CD14-positive monocyte (primary cell): ENCODE data around the gene C9orf78. TPM values are rescaled to one million over a fixed set of nuclear protein-coding genes. Genes with fewer than 3 reads are reported as not detected.

Experiments used
- DNase-seq, 3 donors: peaks; one replicate each; pipeline ENCODE4 v3.0.0-alpha.2; 2011 to 2022
- H2AFZ ChIP-seq: 2 replicates; pipeline ENCODE4 v1.6.0; 2012; ENCODE audit warnings: mild to moderate bottlenecking, low read depth, low read length, inconsistent platforms; ENCODE audit not compliant: insufficient read depth, poor library complexity, severe bottlenecking
- H3K27ac ChIP-seq, 2 donors: 1 replicate in 1 of 2; 2 replicates in 1 of 2; pipeline ENCODE4 v1.5.1; 2012 to 2013; ENCODE audit warnings: low read length in 2 of 2, control low read depth in 1 of 2, inconsistent platforms in 1 of 2, low read depth in 1 of 2, mild to moderate bottlenecking in 1 of 2
- H3K27me3 ChIP-seq, 2 donors: one replicate each; pipeline versions ENCODE4 v1.6.0 to v1.6.1; 2011 to 2013; ENCODE audit warnings: low read length in 2 of 2; ENCODE audit not compliant: control insufficient read depth in 2 of 2, insufficient read depth in 2 of 2
- H3K36me3 ChIP-seq, 2 donors: replicated peaks in 1 of 2; 1 replicate in 1 of 2; 2 replicates in 1 of 2; pipeline versions ENCODE4 v1.5.1 to v1.6.1; 2012 to 2013; ENCODE audit warnings: low read length in 2 of 2, control low read depth in 1 of 2, inconsistent platforms in 1 of 2, mild to moderate bottlenecking in 1 of 2; ENCODE audit not compliant: insufficient read depth in 2 of 2, control insufficient read depth in 1 of 2
- H3K4me1 ChIP-seq, 2 donors: 1 replicate in 1 of 2; 2 replicates in 1 of 2; pipeline versions ENCODE4 v1.5.1 to v1.6.1; 2012 to 2013; ENCODE audit warnings: low read length in 2 of 2, control low read depth in 1 of 2, inconsistent platforms in 1 of 2, mild to moderate bottlenecking in 1 of 2, moderate library complexity in 1 of 2; ENCODE audit not compliant: insufficient read depth in 2 of 2, control insufficient read depth in 1 of 2
- H3K4me2 ChIP-seq: replicated peaks from 2 replicates; pipeline ENCODE3; 2012; ENCODE audit warnings: low read length, moderate library complexity, mild to moderate bottlenecking; ENCODE audit not compliant: poor library complexity, severe bottlenecking; ENCODE audit errors: extremely low read depth
- H3K4me3 ChIP-seq, 3 experiments: fragments of 200-600 bp in 1 of 3; sonication (generic) in 1 of 3; replicated peaks in 1 of 3; 1 replicate in 2 of 3; 2 replicates in 1 of 3; pipeline ENCODE4 v1.5.1; 2011 to 2013; ENCODE audit warnings: low read length in 3 of 3, mild to moderate bottlenecking in 3 of 3, control low read depth in 2 of 3, low read depth in 2 of 3, inconsistent platforms in 1 of 3, moderate library complexity in 1 of 3
- H3K79me2 ChIP-seq: 2 replicates; pipeline ENCODE4 v1.6.0; 2012; ENCODE audit warnings: mild to moderate bottlenecking, control low read depth, inconsistent platforms, low read length, moderate library complexity; ENCODE audit not compliant: insufficient read depth
- H3K9ac ChIP-seq: 2 replicates; pipeline ENCODE4 v1.6.0; 2017; ENCODE audit warnings: low read length, mild to moderate bottlenecking; ENCODE audit not compliant: insufficient read depth, poor library complexity, severe bottlenecking
- H3K9me3 ChIP-seq, 2 donors: replicated peaks in 1 of 2; 1 replicate in 1 of 2; 2 replicates in 1 of 2; pipeline versions ENCODE4 v1.5.1 to v1.6.1; 2012 to 2013; ENCODE audit warnings: low read length in 2 of 2, control low read depth in 1 of 2; ENCODE audit not compliant: control insufficient read depth in 1 of 2, insufficient read depth in 1 of 2
- H4K20me1 ChIP-seq: 2 replicates; pipeline ENCODE4 v1.6.0; 2012; ENCODE audit warnings: mild to moderate bottlenecking, low read length, control low read depth, moderate library complexity; ENCODE audit not compliant: insufficient read depth
- H3K27ac Mint-ChIP-seq, 7 donors: one replicate each; pipeline ENCODE4 v1.8.0; 2020; ENCODE audit warnings: mild to moderate bottlenecking in 7 of 7, mixed read lengths in 7 of 7, moderate library complexity in 6 of 7, inconsistent platforms in 2 of 7
- H3K27me3 Mint-ChIP-seq, 3 donors: one replicate each; pipeline ENCODE4 v1.8.0; 2021 to 2022; ENCODE audit warnings: low read depth in 3 of 3, mild to moderate bottlenecking in 3 of 3, mixed read lengths in 3 of 3, moderate library complexity in 3 of 3, inconsistent platforms in 1 of 3
- H3K36me3 Mint-ChIP-seq, 2 donors: one replicate each; pipeline ENCODE4 v1.8.0; 2020; ENCODE audit warnings: mixed read lengths in 2 of 2, inconsistent platforms in 1 of 2, mild to moderate bottlenecking in 1 of 2
- H3K4me1 Mint-ChIP-seq: one replicate; pipeline ENCODE4 v1.8.0; 2020; ENCODE audit warnings: mild to moderate bottlenecking, mixed read lengths
- H3K4me3 Mint-ChIP-seq, 2 donors: one replicate each; pipeline ENCODE4 v1.8.0; 2020; ENCODE audit warnings: mild to moderate bottlenecking in 2 of 2, mixed read lengths in 2 of 2, moderate library complexity in 1 of 2
- H3K9me3 Mint-ChIP-seq, 7 donors: one replicate each; pipeline ENCODE4 v1.8.0; 2020 to 2022; ENCODE audit warnings: mixed read lengths in 7 of 7, mild to moderate bottlenecking in 6 of 7, moderate library complexity in 6 of 7, inconsistent platforms in 2 of 7
- WGBS: methylation state at CpG from one replicate; pipeline ENCODE4 v1.1.5; 2013; ENCODE audit warnings: missing lambda C conversion rate; ENCODE audit not compliant: insufficient coverage; 5-methylcytosine and 5-hydroxymethylcytosine counted together
- intact Hi-C, 2 donors: fragments of 100-400 bp; cut with micrococcal nuclease; formaldehyde crosslinking; loops; one replicate each; pipeline versions ENCODE4 v1.15.0 to v1.15.1; 2023
- polyA plus RNA-seq, 3 donors: library from polyadenylated mRNA; depleted of rRNA in 1 of 3; unstranded in 2 of 3; stranded (reverse) in 1 of 3; fragments of 300-500 nt in 2 of 3; fragments of >200 nt in 1 of 3; fragmentation: Illumina TruSeq in 2 of 3; gene quantifications; 1 replicate in 2 of 3; 2 replicates in 1 of 3; pipeline ENCODE4 v1.2.3, GENCODE V29; 2012 to 2021
- TF ChIP-seq, protein P1 (sequence below): fragments of 200-600 bp; IDR thresholded peaks from one replicate; pipeline ENCODE4 v1.8.0; 2022; ENCODE audit warnings: antibody characterized with exemption, mild to moderate bottlenecking

Gene C9orf78
- polyA plus RNA-seq, 3 donors = 53.3 to 82.4 (median 65.5) TPM

DNA sequence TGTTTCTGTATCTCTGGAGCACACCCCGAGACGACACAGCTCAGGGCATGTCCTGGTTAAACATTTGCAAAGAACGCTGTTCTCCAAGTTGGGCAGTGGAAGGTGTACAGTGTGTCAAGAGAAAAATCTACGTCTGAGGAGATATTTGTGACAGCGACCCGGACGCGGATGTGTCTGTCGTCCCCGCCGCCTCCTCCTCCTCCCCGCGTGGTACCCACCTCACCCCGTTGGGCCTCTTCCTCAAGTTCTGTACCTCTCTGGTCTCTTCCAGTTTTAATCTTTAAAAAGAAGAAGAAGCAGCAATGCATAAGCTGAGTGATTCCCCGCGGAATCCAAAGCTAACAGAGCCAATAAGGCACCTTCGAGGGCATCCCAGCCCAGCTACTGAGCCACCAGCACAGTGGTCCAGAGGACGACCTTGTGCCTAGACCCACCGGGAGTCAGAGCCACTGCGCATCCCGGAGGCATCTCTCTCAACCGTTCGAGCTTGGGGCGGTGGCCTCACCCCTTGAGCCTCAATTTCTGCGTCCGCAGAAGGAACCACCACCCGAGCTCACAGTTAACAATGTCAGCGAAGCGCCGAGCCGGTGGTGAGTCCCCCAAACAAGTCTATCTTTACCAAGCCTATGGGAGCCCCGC, 467 bp downstream of the C9orf78 start:
- Histone ChIP-seq H3K4me2 (peak overlapping the region; percentile 97), H3K4me1 (peaks cover 20 to 26% of the 10 kb centered on the region in 2 donors), H2AFZ (peak overlapping the region; percentile 84), H3K36me3 (peaks cover 34 to 41% of the 10 kb centered on the region in 2 donors), H3K9me3 (no peaks in the 10 kb centered on the region), H3K4me3 (peak overlapping the region; percentile 54 to 88 (median 87)), H3K27me3 (no peaks in the 10 kb centered on the region), H4K20me1 (peaks cover 14% of the 10 kb centered on the region), H3K27ac (peak overlapping the region; percentile 87 to 94), H3K9ac (peak overlapping the region; percentile 91), H3K79me2 (peaks cover 50% of the 10 kb centered on the region)
- TF ChIP-seq, protein P1, sequence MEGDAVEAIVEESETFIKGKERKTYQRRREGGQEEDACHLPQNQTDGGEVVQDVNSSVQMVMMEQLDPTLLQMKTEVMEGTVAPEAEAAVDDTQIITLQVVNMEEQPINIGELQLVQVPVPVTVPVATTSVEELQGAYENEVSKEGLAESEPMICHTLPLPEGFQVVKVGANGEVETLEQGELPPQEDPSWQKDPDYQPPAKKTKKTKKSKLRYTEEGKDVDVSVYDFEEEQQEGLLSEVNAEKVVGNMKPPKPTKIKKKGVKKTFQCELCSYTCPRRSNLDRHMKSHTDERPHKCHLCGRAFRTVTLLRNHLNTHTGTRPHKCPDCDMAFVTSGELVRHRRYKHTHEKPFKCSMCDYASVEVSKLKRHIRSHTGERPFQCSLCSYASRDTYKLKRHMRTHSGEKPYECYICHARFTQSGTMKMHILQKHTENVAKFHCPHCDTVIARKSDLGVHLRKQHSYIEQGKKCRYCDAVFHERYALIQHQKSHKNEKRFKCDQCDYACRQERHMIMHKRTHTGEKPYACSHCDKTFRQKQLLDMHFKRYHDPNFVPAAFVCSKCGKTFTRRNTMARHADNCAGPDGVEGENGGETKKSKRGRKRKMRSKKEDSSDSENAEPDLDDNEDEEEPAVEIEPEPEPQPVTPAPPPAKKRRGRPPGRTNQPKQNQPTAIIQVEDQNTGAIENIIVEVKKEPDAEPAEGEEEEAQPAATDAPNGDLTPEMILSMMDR = no peak
- Mint-ChIP-seq H3K9me3 (no peaks in the 10 kb centered on the region), H3K4me3 (peak overlapping the region; percentile 97 to 98), H3K27me3 (peaks cover 0 to 3% (median 1%) of the 10 kb centered on the region in 3 donors), H3K27ac (peak overlapping the region; percentile 95 to 98 (median 97)), H3K4me1 (peaks cover 32% of the 10 kb centered on the region), H3K36me3 (peaks cover 34 to 45% of the 10 kb centered on the region in 2 donors)
- 4% methylated on average over 21 of the region's 32 CpGs for WGBS
- DNase-seq = peak; percentile 9 to 26 (median 19)
- intact Hi-C loops = loop anchor here in 1 of 2 donors (5.0 kb wide), 1 partner anchor 32 kb away; the partner anchor contains the start of gene TOR1B

DNA sequence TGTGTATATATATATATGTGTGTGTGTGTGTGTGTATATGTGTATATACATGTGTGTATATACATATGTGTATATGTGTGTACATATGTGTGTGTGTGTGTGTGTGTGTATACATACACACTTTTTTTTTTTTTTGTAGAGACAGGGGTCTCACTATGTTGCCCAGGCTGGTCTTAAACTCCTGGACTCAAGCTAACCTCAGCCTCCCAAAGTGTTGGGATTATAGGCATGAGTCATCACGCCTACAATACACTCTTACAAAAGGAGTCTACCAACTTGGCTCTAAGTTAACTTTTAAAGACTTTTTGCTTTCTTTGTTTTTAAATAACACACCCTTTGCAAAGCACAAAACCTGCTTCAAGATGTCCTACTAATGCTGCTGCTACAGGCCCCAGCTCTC, 2.1 kb downstream of the C9orf78 start:
- no peak overlapping the region for H3K4me2 ChIP-seq
- peaks cover 20 to 26% of the 10 kb centered on the region in 2 donors for H3K4me1 ChIP-seq
- intact Hi-C loops = no loop called here
- no peak overlapping the region for H2AFZ ChIP-seq
- no peak for DNase-seq
- H3K9me3 ChIP-seq = no peaks in the 10 kb centered on the region
- 100% methylated on average over 1 of the region's 1 CpG for WGBS
- H4K20me1 ChIP-seq = peaks cover 8% of the 10 kb centered on the region
- H3K4me3 ChIP-seq = no peak overlapping the region
- no peak overlapping the region for H3K9ac ChIP-seq
- H3K27me3 ChIP-seq = no peaks in the 10 kb centered on the region
- H3K27ac ChIP-seq = no peak overlapping the region
- no peak overlapping the region for H3K4me3 Mint-ChIP-seq
- H3K4me1 Mint-ChIP-seq = peaks cover 25% of the 10 kb centered on the region
- H3K9me3 Mint-ChIP-seq = no peaks in the 10 kb centered on the region
- peaks cover 51 to 52% of the 10 kb centered on the region in 2 donors for H3K36me3 Mint-ChIP-seq
- no peak overlapping the region for H3K27ac Mint-ChIP-seq
- peaks cover 0 to 3% (median 1%) of the 10 kb centered on the region in 3 donors for H3K27me3 Mint-ChIP-seq
- H3K36me3 ChIP-seq = peaks cover 50 to 57% of the 10 kb centered on the region in 2 donors
- H3K79me2 ChIP-seq = peaks cover 44% of the 10 kb centered on the region
- TF ChIP-seq, protein P1 = no peak
